Activated CD4-positive, alpha-beta T cell treated with anti-CD3 and anti-CD28 coated beads, Interleukin-2, amount 10 ng/mL, durations not matched to agents 7 days and 5 days (primary cell): ENCODE data around the gene FAM151A. TPM values are rescaled to one million over a fixed set of nuclear protein-coding genes. Genes with fewer than 3 reads are reported as not detected.
"Not testable (repeated sequence)": the region's sequence is repeated elsewhere in the genome, so short reads cannot be mapped to it uniquely, and the experiment has no call there.

ENCODE experiments used
- CTCF ChIA-PET: fragments of 350-600 bp; sonication (Branson Sonifier 250); formaldehyde crosslinking; loops from one replicate; lab custom pipeline; 2021; ENCODE audit warnings: antibody characterized with exemption; lab: Charles Lee
- POLR2A ChIA-PET: fragments of 350-600 bp; sonication (Branson Sonifier 250); formaldehyde crosslinking; loops from one replicate; lab custom pipeline; 2021; ENCODE audit warnings: antibody characterized with exemption; lab: Charles Lee
- DNase-seq: peaks from one replicate; pipeline ENCODE4 v3.0.0-alpha.2; 2020
- H3K27ac Mint-ChIP-seq: one replicate; pipeline ENCODE4 v1.8.0; 2021; ENCODE audit warnings: mild to moderate bottlenecking, moderate library complexity, mixed read lengths
- H3K27me3 Mint-ChIP-seq: one replicate; pipeline ENCODE4 v1.8.0; 2021; ENCODE audit warnings: mixed read lengths
- H3K36me3 Mint-ChIP-seq: one replicate; pipeline ENCODE4 v1.8.0; 2021; ENCODE audit warnings: low read depth, mixed read lengths
- H3K4me1 Mint-ChIP-seq: one replicate; pipeline ENCODE4 v1.8.0; 2021; ENCODE audit warnings: mixed read lengths
- H3K4me3 Mint-ChIP-seq: one replicate; pipeline ENCODE4 v1.8.0; 2021; ENCODE audit warnings: mild to moderate bottlenecking, moderate library complexity, mixed read lengths
- H3K9me3 Mint-ChIP-seq: one replicate; pipeline ENCODE4 v1.8.0; 2021; ENCODE audit warnings: mixed read lengths
- total RNA-seq, 2 experiments: library from RNA; stranded (reverse); gene quantifications; one replicate each; pipeline ENCODE4 v1.2.3, GENCODE V29; 2021

Gene FAM151A
- total RNA-seq, 2 experiments from 2014 or later, result not detected

DNA sequence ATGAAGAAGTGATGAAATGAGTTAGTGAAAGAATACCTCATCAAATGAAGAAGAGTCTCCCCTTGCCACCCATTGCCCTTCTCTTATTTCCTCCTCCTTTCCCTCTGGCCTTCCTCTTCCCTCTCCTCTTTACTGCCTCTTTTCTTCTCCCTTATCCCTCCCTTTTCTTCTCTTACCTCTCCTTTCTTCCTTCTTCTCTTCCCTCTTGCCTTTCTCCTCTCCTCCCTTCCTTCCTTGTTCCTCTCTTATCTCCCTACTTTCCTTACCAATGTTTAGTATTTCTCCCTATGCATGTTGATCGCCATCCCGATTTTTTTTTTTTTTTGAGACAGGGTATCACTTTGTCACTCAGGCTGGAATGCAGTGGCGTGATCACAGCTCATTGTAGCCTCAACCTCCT is 27.1 kb upstream of the FAM151A start:
- CTCF ChIA-PET, result no interaction called here
- no peaks in the 10 kb centered on the region for H3K4me1 Mint-ChIP-seq
- H3K9me3 Mint-ChIP-seq, result no peaks in the 10 kb centered on the region
- no peak overlapping the region for H3K4me3 Mint-ChIP-seq
- H3K27me3 Mint-ChIP-seq, result peaks cover 9% of the 10 kb centered on the region
- POLR2A ChIA-PET, result no interaction called here
- DNase-seq, result no peak
- no peaks in the 10 kb centered on the region for H3K36me3 Mint-ChIP-seq
- no peak overlapping the region for H3K27ac Mint-ChIP-seq

DNA sequence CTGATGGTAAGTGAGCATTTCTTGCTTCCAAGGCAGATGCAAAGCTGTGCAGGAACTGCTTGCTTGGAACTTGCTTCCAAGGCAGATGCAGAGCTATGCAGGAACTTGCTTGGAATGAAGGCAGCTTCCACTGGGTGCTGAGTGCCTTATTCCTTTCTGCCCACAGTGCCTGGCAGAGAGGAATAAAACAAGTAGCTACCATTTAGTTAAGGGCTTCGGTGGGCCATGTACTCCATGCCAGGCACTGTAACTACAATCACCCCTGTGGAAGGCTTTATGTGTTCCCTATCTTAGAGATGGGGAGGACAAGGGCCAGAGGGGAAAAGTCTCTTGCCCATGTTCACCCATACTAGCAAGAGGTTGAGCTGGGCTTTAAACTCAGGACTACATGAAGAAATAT is 26.6 kb upstream of the FAM151A start:
- Mint-ChIP-seq H3K27ac (no peak overlapping the region), H3K27me3 (peaks cover 9% of the 10 kb centered on the region), H3K4me1 (no peaks in the 10 kb centered on the region), H3K36me3 (no peaks in the 10 kb centered on the region), H3K4me3 (no peak overlapping the region), H3K9me3 (no peaks in the 10 kb centered on the region)
- no peak for DNase-seq
- POLR2A ChIA-PET, result no interaction called here
- CTCF ChIA-PET, result no interaction called here

DNA sequence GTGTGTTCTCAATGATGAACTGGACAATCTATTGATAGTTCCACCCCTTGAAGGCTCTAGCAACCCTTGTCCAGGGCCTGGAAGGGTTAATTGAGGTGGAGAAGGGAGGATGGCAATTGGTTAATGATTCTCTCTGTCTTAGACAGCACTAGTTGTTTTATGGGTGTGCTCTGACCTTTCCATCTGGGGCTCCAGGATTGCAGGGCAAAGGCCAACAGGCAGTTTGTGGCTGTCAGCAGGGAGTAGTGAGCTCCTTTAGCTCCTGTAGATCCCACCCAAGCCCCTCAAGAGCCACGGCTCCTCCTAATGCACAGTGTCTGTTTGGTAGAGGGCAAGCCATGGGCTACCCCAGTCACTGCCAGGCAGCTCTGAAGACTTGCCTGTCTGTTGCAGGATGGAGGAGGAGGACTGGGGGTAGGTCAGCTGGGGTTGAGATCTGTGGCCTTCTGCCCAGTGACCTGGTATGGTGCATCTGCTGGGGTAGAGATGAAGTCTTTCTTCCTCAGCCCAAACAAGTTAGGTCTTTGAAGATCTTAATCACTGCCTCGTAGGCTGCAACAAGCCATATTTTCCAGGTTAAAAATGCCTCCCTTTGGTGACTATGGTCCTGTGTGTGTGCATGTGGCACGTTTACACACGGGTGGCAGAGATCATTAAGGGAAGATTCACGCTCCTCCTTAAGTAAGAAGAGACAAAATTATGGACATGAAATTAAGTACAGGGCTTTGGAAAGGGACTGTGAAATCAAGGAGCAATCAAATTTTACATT is 26.0 kb upstream of the FAM151A start:
- peaks cover 9% of the 10 kb centered on the region for H3K27me3 Mint-ChIP-seq
- H3K9me3 Mint-ChIP-seq, result no peaks in the 10 kb centered on the region
- no peak for DNase-seq
- no peaks in the 10 kb centered on the region for H3K36me3 Mint-ChIP-seq
- no peak overlapping the region for H3K4me3 Mint-ChIP-seq
- ChIA-PET CTCF (interaction anchor here (0.6 kb wide), 1 partner anchor 163 kb away, joined by 3 read pairs; no protein-coding TSS in a partner anchor), POLR2A (no interaction called here)
- no peak overlapping the region for H3K27ac Mint-ChIP-seq
- H3K4me1 Mint-ChIP-seq, result no peaks in the 10 kb centered on the region

DNA sequence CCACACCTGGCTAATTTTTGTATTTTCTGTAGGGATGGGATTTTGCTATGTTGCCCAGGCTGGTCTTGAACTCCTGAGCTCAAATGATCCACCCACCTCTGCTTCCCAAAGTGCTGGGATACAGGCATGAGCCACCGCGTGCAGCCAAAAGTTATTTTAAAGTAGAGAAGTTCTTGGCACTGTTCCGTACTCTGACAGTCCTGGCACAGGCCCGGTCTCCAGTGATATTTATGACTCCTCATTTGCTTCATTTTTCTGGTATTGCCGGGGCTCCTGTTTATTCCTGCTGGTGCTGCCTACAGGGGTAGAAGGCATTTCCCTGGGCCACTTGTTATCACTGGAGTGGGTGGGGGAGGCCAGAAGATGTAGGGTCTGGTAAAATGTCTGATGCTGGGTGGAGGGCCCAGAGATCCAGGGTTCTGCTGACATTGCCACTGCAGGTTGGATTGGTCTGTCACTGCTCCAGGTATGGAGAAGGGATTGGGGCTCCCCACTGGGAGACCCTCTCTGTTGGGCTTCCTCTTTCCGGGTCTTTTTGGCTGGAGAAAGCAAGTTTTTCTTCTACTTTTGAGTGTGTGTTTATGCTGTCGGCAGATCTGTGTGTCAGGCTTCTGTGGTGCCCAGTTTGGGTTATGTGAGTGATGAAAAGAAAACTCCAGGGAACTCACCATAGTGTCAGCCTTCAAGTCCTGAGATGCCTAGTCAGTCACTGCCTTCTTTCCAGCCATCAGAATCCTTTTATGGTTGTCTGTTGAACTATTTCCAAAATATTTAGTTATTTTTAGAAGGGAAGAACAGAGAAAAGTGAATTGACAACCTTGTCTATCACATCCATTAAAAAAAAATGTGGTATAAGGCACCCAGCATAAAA is 22.7 kb upstream of the FAM151A start:
- Mint-ChIP-seq H3K27ac (no peak overlapping the region), H3K36me3 (no peaks in the 10 kb centered on the region)

DNA sequence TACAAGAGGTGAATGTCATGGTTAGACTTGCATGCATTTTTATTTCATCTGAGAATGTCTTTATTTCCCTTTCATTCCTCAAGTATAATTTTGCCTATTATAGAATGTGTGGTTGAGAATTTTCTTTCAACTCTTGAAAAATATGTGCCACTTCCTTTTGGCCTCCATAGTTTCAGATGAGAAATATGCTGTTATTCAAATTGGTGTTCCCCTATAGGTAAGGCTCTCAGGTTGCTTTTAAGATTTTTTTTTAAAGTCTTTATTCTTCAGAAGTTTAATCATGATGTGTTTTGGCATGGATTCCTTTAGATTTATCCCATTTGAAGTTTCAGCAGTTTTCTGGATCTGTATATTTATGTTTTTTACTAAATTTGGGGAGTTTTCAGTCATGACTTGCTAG is 20.4 kb upstream of the FAM151A start:
- POLR2A ChIA-PET, result no interaction called here
- no peak for DNase-seq
- Mint-ChIP-seq H3K9me3 (peaks cover 6% of the 10 kb centered on the region), H3K4me1 (no peaks in the 10 kb centered on the region), H3K27ac (no peak overlapping the region), H3K27me3 (peaks cover 7% of the 10 kb centered on the region), H3K36me3 (no peaks in the 10 kb centered on the region), H3K4me3 (no peak overlapping the region)
- CTCF ChIA-PET, result no interaction called here

More for the DNA sequence above, 22.7 kb upstream of the FAM151A start:
- no peak overlapping the region for H3K4me3 Mint-ChIP-seq
- peaks cover 7% of the 10 kb centered on the region for H3K27me3 Mint-ChIP-seq
- CTCF ChIA-PET, result no interaction called here
- POLR2A ChIA-PET, result no interaction called here
- no peaks in the 10 kb centered on the region for H3K4me1 Mint-ChIP-seq
- H3K9me3 Mint-ChIP-seq, result peaks cover 6% of the 10 kb centered on the region
- DNase-seq, result no peak

DNA sequence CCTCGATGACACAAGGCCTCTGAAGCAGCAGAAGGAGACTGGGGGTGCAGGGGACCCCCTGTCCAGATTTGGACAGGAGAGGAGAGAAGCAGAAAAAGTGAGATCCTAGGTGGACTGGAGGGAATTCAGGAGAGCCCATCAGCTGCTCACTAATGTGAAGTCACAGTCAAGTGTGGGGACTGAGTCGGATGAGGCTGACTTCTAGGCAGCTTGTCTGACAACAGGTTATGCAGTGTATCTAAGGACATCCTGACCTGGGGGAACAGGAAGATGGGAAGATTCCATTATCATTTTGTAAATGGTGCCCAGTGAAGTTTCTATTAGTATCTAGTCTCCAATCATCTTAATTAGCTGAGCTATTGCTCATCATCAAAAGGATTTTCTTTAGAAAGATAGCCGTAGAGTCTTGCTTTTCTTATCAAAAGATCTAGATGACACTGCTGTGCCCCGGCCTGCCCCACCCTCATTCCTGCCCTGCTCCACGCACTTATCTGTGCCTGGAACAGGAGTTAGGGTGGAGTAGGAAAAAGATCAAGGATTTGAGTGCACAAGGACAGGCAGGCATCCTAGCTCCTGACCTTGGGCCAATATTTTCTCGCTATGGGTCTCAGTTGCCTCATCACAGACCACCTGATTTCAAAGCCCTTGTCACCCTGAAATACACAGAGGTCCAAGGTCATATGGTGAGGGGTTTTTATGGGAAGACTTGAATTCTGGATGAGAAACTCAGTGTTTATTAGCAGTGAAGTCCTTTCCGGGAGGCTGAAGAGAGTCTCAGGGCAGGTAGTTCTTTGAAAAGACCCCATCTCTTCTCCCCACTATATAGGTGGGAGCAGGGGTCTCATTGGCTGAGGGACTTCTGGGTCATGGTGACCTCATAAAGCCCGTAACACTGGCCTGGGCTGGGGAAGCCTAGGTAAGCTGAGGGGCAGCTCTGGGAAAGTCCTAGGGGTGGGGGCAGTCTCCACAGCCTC is 17.8 kb upstream of the FAM151A start, which contains the start of gene MROH7:
Gene MROH7, plus strand, starts transcription at position 924 of the 974 bp plus-strand sequence. CDS start 11,141 bp downstream, outside the sequence.
- no peak within 1 kb of the TSS for H3K4me3 Mint-ChIP-seq
- H3K4me1 Mint-ChIP-seq, result no peaks in the 10 kb centered on the region
- CTCF ChIA-PET, result interaction anchor here (0.6 kb wide), 1 partner anchor 128 kb away, joined by 3 read pairs; no protein-coding TSS in a partner anchor
- POLR2A ChIA-PET, result no interaction called here
- peaks cover 6% of the 10 kb centered on the region for H3K9me3 Mint-ChIP-seq
- no peak within 1 kb of the TSS for H3K27ac Mint-ChIP-seq
- H3K27me3 Mint-ChIP-seq, result peaks cover 10% of the 10 kb centered on the region
- no peaks in the 10 kb centered on the region for H3K36me3 Mint-ChIP-seq
- no peak for DNase-seq

DNA sequence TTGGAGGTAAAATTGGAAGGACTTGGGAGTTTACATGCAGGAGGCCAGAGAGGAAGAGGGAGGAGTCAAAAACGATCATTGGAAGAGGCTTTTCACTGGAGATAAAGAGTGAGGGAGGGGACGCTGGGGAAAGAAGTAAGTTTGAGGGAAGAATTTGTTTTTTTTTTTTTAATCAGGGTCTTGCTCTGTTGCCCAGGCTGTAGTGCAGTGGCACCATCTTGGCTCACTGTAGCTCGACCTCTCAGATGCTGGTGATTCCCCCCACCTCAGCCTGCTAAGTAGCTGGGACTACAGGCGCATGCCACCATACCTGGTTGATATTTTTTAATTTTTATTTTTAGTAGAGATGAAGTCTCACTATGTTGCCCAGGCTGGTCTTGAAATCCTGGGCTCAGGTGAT is 17.0 kb upstream of the FAM151A start:
- peaks cover 6% of the 10 kb centered on the region for H3K9me3 Mint-ChIP-seq

DNA sequence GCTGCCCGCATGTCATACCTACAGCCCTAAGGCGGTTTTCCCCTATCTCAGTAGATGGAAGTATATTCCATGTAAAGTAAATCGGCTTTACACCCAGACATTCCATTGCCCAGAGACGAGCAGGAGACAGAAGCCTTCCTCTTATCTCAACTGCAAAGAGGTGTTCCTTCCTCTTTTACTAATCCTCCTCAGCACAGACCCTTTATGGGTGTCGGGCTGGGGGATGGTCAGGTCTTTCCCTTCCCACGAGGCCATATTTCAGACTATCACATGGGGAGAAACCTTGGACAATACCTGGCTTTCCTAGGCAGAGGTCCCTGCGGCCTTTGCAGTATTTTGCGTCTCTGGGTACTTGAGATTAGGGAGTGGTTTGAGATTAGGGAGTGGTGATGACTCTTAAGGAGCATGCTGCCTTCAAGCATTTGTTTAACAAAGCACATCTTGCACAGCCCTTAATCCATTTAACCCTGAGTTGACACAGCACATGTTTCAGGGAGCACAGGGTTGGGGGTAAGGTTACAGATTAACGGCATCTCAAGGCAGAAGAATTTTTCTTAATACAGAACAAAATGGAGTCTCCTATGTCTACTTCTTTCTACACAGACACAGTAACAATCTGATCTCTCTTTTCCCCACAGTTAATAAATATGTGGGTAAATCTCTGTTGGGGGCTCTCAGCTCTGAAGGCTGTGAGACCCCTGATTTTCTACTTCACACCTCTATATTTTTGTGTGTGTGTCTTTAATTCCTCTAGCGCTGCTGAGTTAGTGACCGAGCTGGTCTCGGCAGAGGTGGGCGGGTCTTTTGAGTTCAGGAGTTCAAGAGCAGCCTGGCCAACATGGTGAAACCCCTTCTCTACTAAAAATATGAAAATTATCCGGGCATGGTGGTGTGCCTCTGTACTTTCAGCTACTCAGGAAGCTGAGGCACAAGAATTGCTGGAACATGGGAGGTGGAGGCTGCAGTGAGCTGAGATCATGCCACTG is 13.4 kb upstream of the FAM151A start:
- H3K4me1 Mint-ChIP-seq, H3K4me3 Mint-ChIP-seq, H3K9me3 Mint-ChIP-seq, DNase-seq, POLR2A ChIA-PET, CTCF ChIA-PET, H3K36me3 Mint-ChIP-seq, H3K27ac Mint-ChIP-seq: not testable (repeated sequence)
- peaks cover 13% of the 10 kb centered on the region for H3K27me3 Mint-ChIP-seq

More for the DNA sequence above, 17.0 kb upstream of the FAM151A start:
- H3K27ac Mint-ChIP-seq, result no peak overlapping the region
- no peaks in the 10 kb centered on the region for H3K36me3 Mint-ChIP-seq
- no peak overlapping the region for H3K4me3 Mint-ChIP-seq
- peaks cover 13% of the 10 kb centered on the region for H3K27me3 Mint-ChIP-seq
- CTCF ChIA-PET, result no interaction called here
- no peak for DNase-seq
- H3K4me1 Mint-ChIP-seq, result no peaks in the 10 kb centered on the region
- POLR2A ChIA-PET, result no interaction called here

DNA sequence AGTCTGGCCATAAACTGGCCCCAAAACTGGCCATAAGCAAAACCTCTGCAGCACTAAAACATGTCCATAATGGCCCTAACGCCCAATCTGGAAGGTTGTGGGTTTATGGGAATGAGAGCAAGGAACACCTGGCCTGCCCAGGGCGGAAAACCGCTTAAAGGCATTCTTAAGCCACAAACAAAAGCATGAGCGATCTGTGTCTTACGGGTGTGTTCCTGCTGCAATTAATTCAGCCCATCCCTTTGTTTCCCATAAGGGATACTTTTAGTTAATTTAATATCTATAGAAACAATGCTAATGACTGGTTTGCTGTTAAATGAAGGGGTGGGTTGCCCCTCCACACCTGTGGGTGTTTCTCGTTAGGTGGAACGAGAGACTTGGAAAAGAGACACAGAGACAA is 12.5 kb upstream of the FAM151A start:
- H3K27ac Mint-ChIP-seq, CTCF ChIA-PET, POLR2A ChIA-PET, H3K36me3 Mint-ChIP-seq, H3K4me1 Mint-ChIP-seq, H3K9me3 Mint-ChIP-seq, DNase-seq, H3K4me3 Mint-ChIP-seq: not testable (repeated sequence)
- H3K27me3 Mint-ChIP-seq, result peaks cover 13% of the 10 kb centered on the region

DNA sequence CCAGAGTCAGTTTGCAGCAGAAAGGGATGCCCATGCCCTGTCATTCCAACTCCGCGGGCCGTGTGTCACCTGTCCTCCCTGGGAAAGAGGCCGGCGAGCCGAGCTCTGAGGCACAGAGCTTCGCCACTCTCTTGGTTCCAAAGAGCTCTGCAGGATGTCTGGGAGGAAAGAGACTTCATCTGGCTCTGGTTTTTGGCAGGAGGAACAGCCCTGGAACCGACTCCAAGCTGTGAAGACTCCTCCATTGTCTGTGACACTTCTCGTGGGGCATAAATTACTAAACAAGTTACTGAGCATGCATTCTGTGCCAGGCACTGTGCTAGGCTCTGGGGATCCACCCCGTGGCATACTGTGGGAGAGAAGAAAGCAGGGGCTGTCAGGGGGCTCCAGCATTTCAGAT is 3.9 kb upstream of the FAM151A start:
- Mint-ChIP-seq H3K27ac (no peak overlapping the region), H3K36me3 (no peaks in the 10 kb centered on the region)
- CTCF ChIA-PET, result no interaction called here

More for the DNA sequence above, 3.9 kb upstream of the FAM151A start:
- Mint-ChIP-seq H3K9me3 (no peaks in the 10 kb centered on the region), H3K27me3 (no peaks in the 10 kb centered on the region), H3K4me1 (no peaks in the 10 kb centered on the region), H3K4me3 (no peak overlapping the region)
- DNase-seq, result no peak
- POLR2A ChIA-PET, result interaction anchor here (0.6 kb wide), 1 partner anchor 888 kb away, joined by 3 read pairs; no protein-coding TSS in a partner anchor
